ENCODE results near the gene TUBD1. TPM values are rescaled to one million over a fixed set of nuclear protein-coding genes. Genes with fewer than 3 reads are reported as not detected.
A peak's percentile ranks its signal among the peaks of the same experiment; 100 is the strongest.

The TUBD1 gene
- total and polyA plus RNA-seq, 2 of the 13 experiments (the other 11 are each of a cell fraction or from before 2014, with no cell fraction given) = 18.2 to 25.9 TPM

DNA sequence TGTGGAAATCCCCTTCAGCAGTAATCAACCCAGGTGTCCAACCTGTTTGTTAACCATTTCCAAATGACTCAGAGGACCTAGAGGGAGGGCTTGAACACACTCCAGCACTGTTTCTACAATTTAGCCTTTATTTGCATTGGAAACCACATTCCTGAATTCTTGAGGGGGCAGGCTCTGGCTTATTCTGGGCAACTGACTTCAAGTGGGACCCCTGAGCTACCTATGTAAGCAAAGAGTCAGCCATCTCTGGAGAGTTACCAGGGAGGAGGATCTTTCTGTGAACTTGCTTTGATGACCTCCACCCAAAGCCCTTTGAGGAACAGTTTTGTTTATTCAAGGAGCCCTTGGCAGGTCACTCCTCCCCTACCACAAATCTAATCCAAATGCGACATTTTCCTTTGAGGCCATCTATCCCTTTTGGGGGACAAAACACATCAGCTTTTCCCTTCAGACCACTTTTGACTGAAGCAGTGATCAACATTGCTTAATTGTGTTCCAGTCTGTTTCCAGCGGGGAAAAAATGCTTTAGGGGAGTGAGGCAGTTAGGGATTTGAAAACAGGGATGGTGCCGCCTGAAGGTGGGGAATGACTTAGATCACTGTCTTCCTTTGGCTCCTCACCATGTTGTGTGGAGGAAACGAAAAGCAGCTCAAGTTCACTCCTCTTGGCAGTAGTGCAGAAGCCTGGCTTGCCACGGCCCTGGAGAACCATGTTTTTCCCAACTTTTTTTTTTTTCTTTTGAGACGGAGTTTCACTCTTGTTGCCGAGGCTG is 46.2 kb downstream of the TUBD1 start (continued):
- TF ChIP-seq TCF12 (IDR thresholded peaks at IDR 0.05) = no peak
- TF ChIP-seq TCF12 (CRISPR knock-in tag; IDR thresholded peaks at IDR 0.05) = no peak
- TF ChIP-seq BRD4 (CRISPR knock-in tag; IDR thresholded peaks at IDR 0.05) = peak; percentile 60
- TF ChIP-seq CREB1 (IDR thresholded peaks at IDR 0.05) = no peak
- peak; percentile 67 for TF ChIP-seq CREB1 (CRISPR knock-in tag; IDR thresholded peaks at IDR 0.05)
- no peak for TF ChIP-seq ZNF598 (CRISPR knock-in tag; IDR thresholded peaks at IDR 0.05; ENCODE audit: borderline replicate concordance)
- TF ChIP-seq, protein P1, sequence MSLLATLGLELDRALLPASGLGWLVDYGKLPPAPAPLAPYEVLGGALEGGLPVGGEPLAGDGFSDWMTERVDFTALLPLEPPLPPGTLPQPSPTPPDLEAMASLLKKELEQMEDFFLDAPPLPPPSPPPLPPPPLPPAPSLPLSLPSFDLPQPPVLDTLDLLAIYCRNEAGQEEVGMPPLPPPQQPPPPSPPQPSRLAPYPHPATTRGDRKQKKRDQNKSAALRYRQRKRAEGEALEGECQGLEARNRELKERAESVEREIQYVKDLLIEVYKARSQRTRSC (CRISPR knock-in tag; IDR thresholded peaks at IDR 0.05; ENCODE audit: low read depth) = no peak
- TF ChIP-seq FUBP1 (CRISPR knock-in tag; IDR thresholded peaks at IDR 0.05; ENCODE audit: borderline replicate concordance) = 0 out of 2 replicates have a peak, but pooled peaks have one; percentile 20
- no peak for TF ChIP-seq ZNF7 (CRISPR knock-in tag; IDR thresholded peaks at IDR 0.05)
- TF ChIP-seq SMARCE1 (IDR thresholded peaks at IDR 0.05; ENCODE audit: borderline replicate concordance) = no peak
- peak; percentile 82 for TF ChIP-seq NR2F6 (IDR thresholded peaks at IDR 0.05)
- peak; percentile 62; the same call in 1 of the 2 replicates for TF ChIP-seq NR2F6 (CRISPR knock-in tag; IDR thresholded peaks at IDR 0.05)
- TF ChIP-seq ZNF414 (CRISPR knock-in tag; IDR thresholded peaks at IDR 0.05) = no peak; the same call in 1 of the 2 replicates
- no peak for TF ChIP-seq ZNF335 (CRISPR knock-in tag; IDR thresholded peaks at IDR 0.05)
- TF ChIP-seq PRMT3 (CRISPR knock-in tag; IDR thresholded peaks at IDR 0.05; ENCODE audit: borderline replicate concordance, low read depth) = no peak
- TF ChIP-seq ZNF878 (CRISPR knock-in tag; IDR thresholded peaks at IDR 0.05) = peak; percentile 56; the same call in 1 of the 2 replicates
- TF ChIP-seq SP5 (CRISPR knock-in tag; IDR thresholded peaks at IDR 0.05; ENCODE audit: borderline replicate concordance, low read depth) = peak; percentile 94
- TF ChIP-seq, protein P2, sequence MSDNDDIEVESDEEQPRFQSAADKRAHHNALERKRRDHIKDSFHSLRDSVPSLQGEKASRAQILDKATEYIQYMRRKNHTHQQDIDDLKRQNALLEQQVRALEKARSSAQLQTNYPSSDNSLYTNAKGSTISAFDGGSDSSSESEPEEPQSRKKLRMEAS (IDR thresholded peaks at IDR 0.05) = no peak; the same call in 1 of the 2 replicates
- TF ChIP-seq, protein P3, sequence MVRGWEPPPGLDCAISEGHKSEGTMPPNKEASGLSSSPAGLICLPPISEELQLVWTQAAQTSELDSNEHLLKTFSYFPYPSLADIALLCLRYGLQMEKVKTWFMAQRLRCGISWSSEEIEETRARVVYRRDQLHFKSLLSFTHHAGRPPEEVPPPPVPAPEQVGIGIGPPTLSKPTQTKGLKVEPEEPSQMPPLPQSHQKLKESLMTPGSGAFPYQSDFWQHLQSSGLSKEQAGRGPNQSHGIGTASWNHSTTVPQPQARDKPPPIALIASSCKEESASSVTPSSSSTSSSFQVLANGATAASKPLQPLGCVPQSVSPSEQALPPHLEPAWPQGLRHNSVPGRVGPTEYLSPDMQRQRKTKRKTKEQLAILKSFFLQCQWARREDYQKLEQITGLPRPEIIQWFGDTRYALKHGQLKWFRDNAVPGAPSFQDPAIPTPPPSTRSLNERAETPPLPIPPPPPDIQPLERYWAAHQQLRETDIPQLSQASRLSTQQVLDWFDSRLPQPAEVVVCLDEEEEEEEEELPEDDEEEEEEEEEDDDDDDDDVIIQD (CRISPR knock-in tag; IDR thresholded peaks at IDR 0.05; ENCODE audit: low read depth) = no peak; the same call in 1 of the 2 replicates
- peak; percentile 59 for TF ChIP-seq POLR2G (IDR thresholded peaks at IDR 0.05; ENCODE audit: low read depth, low read length)
- 0 out of 4 replicates have a peak, but pooled peaks of 1 of the 2 experiments have one; percentile 4 for TF ChIP-seq MAFK (conservative IDR thresholded peaks at IDR 0.05 in 1 of 2, IDR thresholded peaks at IDR 0.05 in 1 of 2; ENCODE audit: low read length in 2 of 2)
- TF ChIP-seq POLR2A (IDR thresholded peaks at IDR 0.05; ENCODE audit: insufficient read depth in 1 of 2, low read depth in 2 of 2, low read length in 2 of 2) = peak in 1 of 2 experiments; percentile 73; a peak in 3 of 4 replicates
- no peak for TF ChIP-seq GABPA (IDR thresholded peaks at IDR 0.05; ENCODE audit: low read depth, low read length)
- no peak; the same call in 1 of the 2 replicates for TF ChIP-seq GABPA (CRISPR knock-in tag; IDR thresholded peaks at IDR 0.05; ENCODE audit: low read depth)
- TF ChIP-seq LCORL (IDR thresholded peaks at IDR 0.05) = peak; percentile 63; the same call in 1 of the 2 replicates
- TF ChIP-seq LCORL (CRISPR knock-in tag; IDR thresholded peaks at IDR 0.05) = peak; percentile 87
